ENCODE results near the gene IGLL1.
"Not testable (repeated sequence)": the region's sequence is repeated elsewhere in the genome, so short reads cannot be mapped to it uniquely, and the experiment has no call there.

The IGLL1 gene

DNA sequence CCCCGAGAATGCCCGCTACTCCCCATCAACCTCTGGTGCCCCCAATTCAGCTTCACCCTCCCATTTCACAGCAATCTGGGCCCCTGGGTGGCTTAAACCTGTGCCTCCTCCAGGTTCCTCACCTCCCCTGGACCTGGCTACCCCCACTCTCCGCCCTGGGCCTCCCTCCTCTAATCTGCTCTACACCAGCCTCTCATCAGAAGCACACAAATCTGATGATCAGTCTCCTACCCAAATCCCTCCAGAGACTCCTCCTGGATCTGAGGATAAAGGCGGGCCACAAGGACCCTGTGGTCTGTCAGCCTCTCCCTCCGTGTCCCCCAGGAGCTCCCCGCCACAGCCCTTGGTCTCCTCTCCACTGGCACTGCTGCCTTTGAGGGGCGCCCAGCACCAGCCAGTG is 23.2 kb upstream of the IGLL1 start:
- in situ Hi-C loops (cut with MboI; ENCODE audit: low sequenced_read_pairs, unreplicated experiment) = no loop called here
- DNase-seq (ENCODE audit: low spot score) = peak; percentile 13
- TF ChIP-seq, protein P1, sequence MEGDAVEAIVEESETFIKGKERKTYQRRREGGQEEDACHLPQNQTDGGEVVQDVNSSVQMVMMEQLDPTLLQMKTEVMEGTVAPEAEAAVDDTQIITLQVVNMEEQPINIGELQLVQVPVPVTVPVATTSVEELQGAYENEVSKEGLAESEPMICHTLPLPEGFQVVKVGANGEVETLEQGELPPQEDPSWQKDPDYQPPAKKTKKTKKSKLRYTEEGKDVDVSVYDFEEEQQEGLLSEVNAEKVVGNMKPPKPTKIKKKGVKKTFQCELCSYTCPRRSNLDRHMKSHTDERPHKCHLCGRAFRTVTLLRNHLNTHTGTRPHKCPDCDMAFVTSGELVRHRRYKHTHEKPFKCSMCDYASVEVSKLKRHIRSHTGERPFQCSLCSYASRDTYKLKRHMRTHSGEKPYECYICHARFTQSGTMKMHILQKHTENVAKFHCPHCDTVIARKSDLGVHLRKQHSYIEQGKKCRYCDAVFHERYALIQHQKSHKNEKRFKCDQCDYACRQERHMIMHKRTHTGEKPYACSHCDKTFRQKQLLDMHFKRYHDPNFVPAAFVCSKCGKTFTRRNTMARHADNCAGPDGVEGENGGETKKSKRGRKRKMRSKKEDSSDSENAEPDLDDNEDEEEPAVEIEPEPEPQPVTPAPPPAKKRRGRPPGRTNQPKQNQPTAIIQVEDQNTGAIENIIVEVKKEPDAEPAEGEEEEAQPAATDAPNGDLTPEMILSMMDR (IDR thresholded peaks at IDR 0.05; ENCODE audit: borderline replicate concordance, control extremely low read depth, extremely low read depth, insufficient read depth, missing control alignments) = no peak

GRCh38 chr22:23598805-23599518 is 18.9 kb upstream of the IGLL1 start:
- TF ChIP-seq, protein P1 (IDR thresholded peaks at IDR 0.05; ENCODE audit: borderline replicate concordance, control extremely low read depth, extremely low read depth, insufficient read depth, missing control alignments) = no peak
- in situ Hi-C loops (cut with MboI; ENCODE audit: low sequenced_read_pairs, unreplicated experiment) = no loop called here
- DNase-seq (ENCODE audit: low spot score) = peak; percentile 12

GRCh38 chr22:23597576-23598268 is 17.6 kb upstream of the IGLL1 start:
- in situ Hi-C loops (cut with MboI; ENCODE audit: low sequenced_read_pairs, unreplicated experiment) = not testable (repeated sequence)

DNA sequence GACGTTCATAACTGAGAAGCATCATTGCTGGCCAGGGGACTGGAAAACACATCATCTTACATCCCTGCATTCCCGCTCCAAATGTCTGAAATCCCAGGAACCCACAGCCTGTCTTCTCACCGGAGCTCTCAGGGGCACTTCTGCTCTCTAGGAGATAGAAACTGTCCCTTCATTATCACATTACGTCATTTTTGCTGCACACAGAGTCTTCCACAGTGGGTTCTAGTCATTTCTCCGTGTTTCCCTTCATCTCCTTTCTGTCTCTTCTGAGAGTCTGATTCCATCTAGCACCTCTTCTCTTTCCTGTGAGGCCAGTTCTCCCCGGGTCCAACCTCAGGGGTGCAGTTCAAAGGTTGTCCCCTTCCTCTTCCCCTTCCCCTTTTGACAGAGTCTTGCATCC is 15.8 kb upstream of the IGLL1 start:
- DNase-seq (ENCODE audit: low spot score); in situ Hi-C loops (cut with MboI; ENCODE audit: low sequenced_read_pairs, unreplicated experiment): not testable (repeated sequence)

More at GRCh38 chr22:23597576-23598268, 17.6 kb upstream of the IGLL1 start:
- not testable (repeated sequence) for DNase-seq (ENCODE audit: low spot score)

- peak; percentile 3 for DNase-seq (ENCODE audit: low spot score)
- in situ Hi-C loops (cut with MboI; ENCODE audit: low sequenced_read_pairs, unreplicated experiment) = no loop called here
- TF ChIP-seq, protein P1 (IDR thresholded peaks at IDR 0.05; ENCODE audit: borderline replicate concordance, control extremely low read depth, extremely low read depth, insufficient read depth, missing control alignments) = no peak
These were observed 11.8 kb upstream of the IGLL1 start for GRCh38 chr22:23591846-23592245.

GRCh38 chr22:23591201-23591791 is 11.2 kb upstream of the IGLL1 start:
- TF ChIP-seq, protein P1 (IDR thresholded peaks at IDR 0.05; ENCODE audit: borderline replicate concordance, control extremely low read depth, extremely low read depth, insufficient read depth, missing control alignments) = peak; percentile 82
- in situ Hi-C loops (cut with MboI; ENCODE audit: low sequenced_read_pairs, unreplicated experiment) = no loop called here
- DNase-seq (ENCODE audit: low spot score) = peak; percentile 76

GRCh38 chr22:23583836-23584235 is 3.7 kb upstream of the IGLL1 start:
- in situ Hi-C loops (cut with MboI; ENCODE audit: low sequenced_read_pairs, unreplicated experiment) = no loop called here
- DNase-seq (ENCODE audit: low spot score) = no peak
- TF ChIP-seq, protein P1 (IDR thresholded peaks at IDR 0.05; ENCODE audit: borderline replicate concordance, control extremely low read depth, extremely low read depth, insufficient read depth, missing control alignments) = no peak
